HG03354 (cell line): Measurements from ENCODE around the gene MICOS13.

ENCODE experiments used
- ATAC-seq: cut with Tn5 transposase; IDR thresholded peaks from one replicate; pipeline ENCODE4 v1.9.1; 2021; ENCODE audit warnings: mild to moderate bottlenecking; ENCODE audit not compliant: unreplicated experiment, poor library complexity, severe bottlenecking

The MICOS13 gene

DNA sequence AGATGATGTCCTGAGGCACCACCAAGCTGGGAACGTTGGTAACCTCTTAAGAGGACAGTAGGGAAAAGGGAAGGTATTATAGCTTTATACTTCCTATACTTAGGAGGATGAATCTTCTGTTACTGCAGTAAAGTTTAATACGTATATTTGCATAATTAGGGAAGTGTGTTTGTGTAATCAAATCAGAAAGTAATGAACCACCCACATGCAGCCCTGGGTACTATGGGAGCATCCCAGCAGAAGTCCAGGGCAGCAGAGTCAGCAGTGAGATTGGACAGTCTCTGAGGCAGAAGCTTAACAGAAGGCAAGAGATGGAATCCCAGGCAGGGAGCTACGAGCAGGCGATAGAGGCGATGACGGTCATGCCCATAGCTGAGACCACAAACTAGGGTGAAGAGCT is 44.9 kb downstream of the MICOS13 start:
- no peak for ATAC-seq

DNA sequence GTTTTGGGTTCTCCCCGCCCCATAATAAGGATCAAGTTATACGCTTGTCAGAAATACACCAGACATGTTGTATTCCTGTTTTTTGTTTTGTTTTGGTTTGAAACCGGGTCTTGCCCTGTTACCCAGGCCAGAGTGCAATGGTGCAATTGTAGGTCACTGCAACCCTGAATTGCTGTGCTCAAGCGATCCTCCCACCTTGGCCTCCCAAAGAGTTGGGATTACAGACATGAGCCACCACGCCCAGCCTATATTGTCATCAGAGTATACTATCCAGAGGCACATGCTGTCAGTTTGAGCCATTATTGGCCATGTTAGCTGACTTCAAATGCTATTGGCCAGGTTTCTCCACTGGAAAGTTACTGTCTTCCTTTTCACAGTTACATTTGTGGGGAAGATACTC is 47.7 kb downstream of the MICOS13 start:
- ATAC-seq: no peak

DNA sequence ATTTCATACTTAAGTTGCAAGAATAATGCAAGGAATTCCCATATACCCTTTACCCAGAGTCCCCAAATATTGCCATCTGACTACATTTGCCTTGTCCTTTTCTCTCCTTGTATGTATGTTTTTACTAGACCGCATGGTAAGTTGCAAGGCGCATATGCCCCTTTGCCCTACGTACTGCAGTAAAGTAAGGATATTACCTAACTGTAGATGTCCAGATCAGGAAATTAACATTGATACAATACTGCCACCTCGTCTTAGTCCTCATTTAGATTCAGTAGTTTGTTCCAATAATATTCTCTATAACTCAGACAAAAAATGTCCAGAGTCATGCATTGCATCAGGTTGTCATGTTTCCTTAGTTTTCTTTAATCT is 48.1 kb downstream of the MICOS13 start:
- ATAC-seq: no peak

DNA sequence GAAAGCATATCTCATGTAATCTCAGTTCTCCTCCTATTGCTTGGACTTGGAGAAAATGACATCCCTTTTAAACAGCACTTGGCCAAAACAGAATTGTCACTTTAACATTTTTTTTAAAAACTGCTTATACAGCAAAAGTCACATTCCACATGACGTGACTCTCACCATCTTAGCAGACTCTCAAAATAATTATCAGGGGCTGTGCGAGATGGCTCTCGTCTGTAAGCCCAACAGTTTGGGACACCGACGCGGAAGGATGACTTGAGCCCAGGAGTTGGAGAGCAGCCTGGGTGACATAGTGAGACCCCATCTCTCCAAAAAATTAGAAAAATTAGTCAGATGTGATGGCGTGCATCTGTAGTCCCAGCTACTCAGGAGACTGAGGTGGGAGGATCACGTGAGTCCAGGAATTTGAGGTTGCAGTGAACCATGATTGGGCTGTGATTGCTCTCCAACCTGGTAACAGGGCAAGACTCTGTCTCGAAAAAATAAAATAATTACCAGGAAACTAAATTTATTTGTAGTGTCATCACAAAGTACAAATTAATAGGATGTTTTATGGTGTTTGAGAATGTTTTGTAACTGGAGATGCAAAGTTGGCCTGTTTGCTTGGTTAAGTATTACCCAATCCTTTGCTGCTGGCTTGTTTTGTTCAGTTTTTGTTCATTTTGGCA is 48.6 kb downstream of the MICOS13 start:
- no peak for ATAC-seq

DNA sequence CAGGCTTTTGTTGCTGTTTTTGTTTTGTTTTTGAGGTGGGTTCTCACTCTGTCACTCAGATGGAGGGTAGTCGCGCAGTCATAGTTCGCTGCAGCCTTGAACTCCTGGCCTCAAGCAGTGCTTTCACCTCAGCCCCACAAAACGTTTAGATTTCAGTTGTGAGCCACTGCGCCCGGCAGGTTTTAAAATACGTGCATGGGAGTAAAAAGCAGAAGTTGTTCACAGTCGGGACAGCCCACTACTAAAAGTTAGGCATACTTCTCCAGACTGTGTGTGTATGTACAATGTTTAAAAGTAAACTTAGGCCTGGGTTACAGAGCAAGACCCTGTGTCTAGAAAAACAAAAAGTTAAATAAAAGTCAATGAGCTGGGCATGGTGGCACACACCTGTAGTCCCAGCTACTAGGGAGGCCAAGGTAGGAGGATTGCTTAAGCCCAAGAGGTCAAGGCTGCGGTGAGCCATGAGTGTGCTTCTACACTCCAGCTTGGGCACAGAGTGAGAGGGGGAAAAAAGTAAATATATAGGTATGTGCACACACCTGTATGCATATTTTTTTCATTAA is 51.3 kb downstream of the MICOS13 start:
- ATAC-seq: no peak

DNA sequence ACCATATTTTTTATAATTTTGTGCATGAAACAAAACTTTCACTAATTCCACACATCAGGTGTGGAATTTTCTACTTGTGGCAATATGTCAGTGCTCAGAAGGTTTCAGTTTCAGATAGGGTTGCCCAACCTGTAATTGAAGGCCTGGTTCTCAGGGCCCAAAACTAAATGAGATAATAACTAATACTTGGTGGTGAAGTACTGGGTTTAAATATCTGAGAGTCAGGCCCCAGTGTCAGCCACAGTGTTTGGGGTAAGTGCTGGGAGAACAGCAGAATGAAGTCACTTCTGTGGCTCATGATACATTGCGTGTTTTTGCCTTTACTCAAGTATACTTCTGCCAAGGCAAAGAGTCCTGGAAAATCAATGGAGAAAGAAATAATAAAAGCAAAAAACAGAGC is 51.9 kb downstream of the MICOS13 start:
- ATAC-seq: no peak
